OCI-LY7 (cell line): ENCODE results near the gene SEMA3G. TPM values are rescaled to one million over a fixed set of nuclear protein-coding genes. Genes with fewer than 3 reads are reported as not detected.

Experiments
- BruUV-seq: library from RNA; stranded (reverse); fragments of 400-500 nt; replicated peaks from 2 replicates; lab custom pipeline; 2021; lab: Mats Ljungman, UMichigan
- CTCF ChIA-PET: fragments of 300-600 bp; sonication (Branson Sonifier 250); formaldehyde crosslinking; loops from one replicate; lab custom pipeline; 2022; ENCODE audit warnings: antibody characterized with exemption; ENCODE audit not compliant: unreplicated experiment; lab: Charles Lee
- POLR2A ChIA-PET: fragments of 300-600 bp; sonication (Branson Sonifier 250); formaldehyde crosslinking; loops from one replicate; lab custom pipeline; 2022; ENCODE audit warnings: antibody characterized with exemption; lab: Charles Lee
- DNase-seq: peaks from one replicate; pipeline ENCODE4 v3.0.0-alpha.2; 2015; ENCODE audit warnings: low spot score
- H2AFZ ChIP-seq: fragments of 200-600 bp; sonication (generic), shearing (Covaris generic); 2 replicates; pipeline ENCODE4 v1.6.1; 2014; ENCODE audit warnings: mild to moderate bottlenecking, antibody characterized with exemption, low read length, moderate library complexity
- H3K27ac ChIP-seq: fragments of 200-600 bp; sonication (generic); 2 replicates; pipeline ENCODE4 v1.5.1; 2014; ENCODE audit warnings: mixed run types, low read depth, mild to moderate bottlenecking, moderate library complexity, low read length, inconsistent platforms; ENCODE audit not compliant: poor library complexity, severe bottlenecking
- H3K36me3 ChIP-seq: fragments of 200-600 bp; sonication (generic); 2 replicates; pipeline ENCODE4 v1.6.1; 2014; ENCODE audit warnings: mild to moderate bottlenecking, antibody characterized with exemption, low read length, moderate library complexity, mixed read lengths; ENCODE audit not compliant: insufficient read depth
- H3K4me1 ChIP-seq: fragments of 200-600 bp; sonication (generic); 2 replicates; pipeline ENCODE4 v1.5.1; 2014; ENCODE audit warnings: mild to moderate bottlenecking, low read length; ENCODE audit not compliant: insufficient read depth, poor library complexity, severe bottlenecking
- H3K4me2 ChIP-seq: fragments of 200-600 bp; sonication (generic); 2 replicates; pipeline ENCODE4 v1.6.1; 2014; ENCODE audit warnings: mild to moderate bottlenecking, low read length
- H3K4me3 ChIP-seq: fragments of 200-600 bp; sonication (generic); 2 replicates; pipeline ENCODE4 v1.5.1; 2014; ENCODE audit warnings: mild to moderate bottlenecking, low read depth, low read length; ENCODE audit not compliant: poor library complexity, severe bottlenecking
- H3K79me2 ChIP-seq: fragments of 200-600 bp; sonication (generic); 2 replicates; pipeline ENCODE4 v1.6.1; 2016; ENCODE audit warnings: low read depth, mild to moderate bottlenecking, low read length, moderate library complexity, mixed read lengths; ENCODE audit not compliant: insufficient read depth
- H3K9me2 ChIP-seq: fragments of 200-600 bp; sonication (generic); 2 replicates; pipeline ENCODE4 v1.6.1; 2016; ENCODE audit warnings: mild to moderate bottlenecking, low read length, mixed read lengths; ENCODE audit not compliant: insufficient read depth
- H3K9me3 ChIP-seq: fragments of 200-600 bp; sonication (generic); 2 replicates; pipeline ENCODE4 v1.6.1; 2014; ENCODE audit warnings: mild to moderate bottlenecking, mixed run types, low read length, mixed read lengths
- H4K20me1 ChIP-seq: fragments of 200-600 bp; sonication (generic); 2 replicates; pipeline ENCODE4 v1.6.1; 2014; ENCODE audit warnings: mild to moderate bottlenecking, antibody characterized with exemption, low read length, moderate library complexity, mixed read lengths; ENCODE audit not compliant: insufficient read depth
- EZH2phosphoT487 ChIP-seq: fragments of 200-600 bp; sonication (generic); IDR thresholded peaks from 2 replicates; pipeline ENCODE4 v1.6.1; 2018; ENCODE audit warnings: low read depth, borderline replicate concordance, mild to moderate bottlenecking, mixed run types, antibody characterized with exemption, low read length, moderate library complexity, mixed read lengths
- intact Hi-C: fragments of 100-400 bp; cut with micrococcal nuclease; formaldehyde crosslinking; loops from one replicate; pipeline ENCODE4 v1.10.0; 2022; ENCODE audit not compliant: unreplicated experiment
- total RNA-seq, 2 experiments: library from RNA; depleted of rRNA in 1 of 2; stranded (reverse); fragments of >200 nt in 1 of 2; shearing (Covaris generic) in 1 of 2; gene quantifications; 2 replicates each; pipeline ENCODE4 v1.2.3, GENCODE V29; 2014 to 2022
- TF ChIP-seq, protein P1 (sequence below): fragments of 200-600 bp; sonication (generic); conservative IDR thresholded peaks from 2 replicates; pipeline ENCODE4 v1.5.1; 2014; ENCODE audit warnings: mild to moderate bottlenecking, antibody characterized with exemption, low read length, moderate library complexity, mixed read lengths

SEMA3G gene
- total RNA-seq, 2 experiments from 2014 or later, result not detected

DNA sequence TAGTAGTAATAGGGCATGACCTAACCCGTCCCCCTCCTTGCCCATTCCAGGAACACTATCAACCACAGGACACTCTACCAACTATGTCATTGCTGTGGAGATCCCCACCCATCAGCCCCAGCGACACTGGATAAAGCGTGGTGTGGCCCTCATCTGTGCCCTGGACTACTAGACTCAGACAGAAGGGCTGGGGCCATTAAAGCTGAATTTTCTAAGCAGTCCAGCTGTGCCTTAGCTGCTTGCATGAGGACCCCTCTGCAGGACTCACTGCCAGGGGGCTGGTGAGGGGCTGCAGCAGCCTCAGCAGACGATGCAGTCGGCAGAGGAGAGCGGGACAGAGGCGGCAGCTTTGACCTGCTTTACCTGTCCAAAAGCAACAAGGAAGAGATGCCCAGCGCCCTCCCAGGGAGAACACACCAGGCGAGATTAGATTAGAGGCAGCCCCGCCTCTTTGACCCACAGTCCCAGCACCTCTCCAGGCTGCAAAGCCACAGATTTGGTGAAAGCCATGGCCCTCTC is 44.6 kb downstream of the SEMA3G start:
- ChIA-PET POLR2A (no interaction called here), CTCF (no interaction called here)
- H3K27ac ChIP-seq, result no peak overlapping the region
- no TSS peak for BruUV-seq
- no peak overlapping the region for H2AFZ ChIP-seq
- H3K79me2 ChIP-seq, result no peaks in the 10 kb centered on the region
- H3K4me1 ChIP-seq, result no peaks in the 10 kb centered on the region
- H3K4me2 ChIP-seq, result no peak overlapping the region
- H3K4me3 ChIP-seq, result no peak overlapping the region
- H3K9me3 ChIP-seq, result no peaks in the 10 kb centered on the region
- H4K20me1 ChIP-seq, result no peaks in the 10 kb centered on the region
- DNase-seq, result no peak
- TF ChIP-seq EZH2phosphoT487, result no peak
- TF ChIP-seq, protein P1, sequence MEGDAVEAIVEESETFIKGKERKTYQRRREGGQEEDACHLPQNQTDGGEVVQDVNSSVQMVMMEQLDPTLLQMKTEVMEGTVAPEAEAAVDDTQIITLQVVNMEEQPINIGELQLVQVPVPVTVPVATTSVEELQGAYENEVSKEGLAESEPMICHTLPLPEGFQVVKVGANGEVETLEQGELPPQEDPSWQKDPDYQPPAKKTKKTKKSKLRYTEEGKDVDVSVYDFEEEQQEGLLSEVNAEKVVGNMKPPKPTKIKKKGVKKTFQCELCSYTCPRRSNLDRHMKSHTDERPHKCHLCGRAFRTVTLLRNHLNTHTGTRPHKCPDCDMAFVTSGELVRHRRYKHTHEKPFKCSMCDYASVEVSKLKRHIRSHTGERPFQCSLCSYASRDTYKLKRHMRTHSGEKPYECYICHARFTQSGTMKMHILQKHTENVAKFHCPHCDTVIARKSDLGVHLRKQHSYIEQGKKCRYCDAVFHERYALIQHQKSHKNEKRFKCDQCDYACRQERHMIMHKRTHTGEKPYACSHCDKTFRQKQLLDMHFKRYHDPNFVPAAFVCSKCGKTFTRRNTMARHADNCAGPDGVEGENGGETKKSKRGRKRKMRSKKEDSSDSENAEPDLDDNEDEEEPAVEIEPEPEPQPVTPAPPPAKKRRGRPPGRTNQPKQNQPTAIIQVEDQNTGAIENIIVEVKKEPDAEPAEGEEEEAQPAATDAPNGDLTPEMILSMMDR, result no peak
- peaks cover 59% of the 10 kb centered on the region for H3K36me3 ChIP-seq
- H3K9me2 ChIP-seq, result no peaks in the 10 kb centered on the region
- intact Hi-C loops, result no loop called here

GRCh38 chr3:52399593-52399992 is 45.3 kb downstream of the SEMA3G start:
- no TSS peak for BruUV-seq
- no peak overlapping the region for H3K4me3 ChIP-seq
- TF ChIP-seq, protein P1, result no peak
- TF ChIP-seq EZH2phosphoT487, result no peak
- no peak overlapping the region for H2AFZ ChIP-seq
- CTCF ChIA-PET, result no interaction called here
- H3K27ac ChIP-seq, result no peak overlapping the region
- no peaks in the 10 kb centered on the region for H4K20me1 ChIP-seq
- no peaks in the 10 kb centered on the region for H3K9me3 ChIP-seq
- H3K9me2 ChIP-seq, result no peaks in the 10 kb centered on the region
- H3K36me3 ChIP-seq, result peaks cover 51% of the 10 kb centered on the region
- intact Hi-C loops, result no loop called here
- H3K79me2 ChIP-seq, result no peaks in the 10 kb centered on the region
- no peak for DNase-seq
- H3K4me1 ChIP-seq, result no peaks in the 10 kb centered on the region
- no peak overlapping the region for H3K4me2 ChIP-seq
- POLR2A ChIA-PET, result no interaction called here

GRCh38 chr3:52399131-52399530 is 45.8 kb downstream of the SEMA3G start:
- H3K9me2 ChIP-seq, result no peaks in the 10 kb centered on the region
- intact Hi-C loops, result no loop called here
- no peaks in the 10 kb centered on the region for H3K9me3 ChIP-seq
- no peaks in the 10 kb centered on the region for H4K20me1 ChIP-seq
- POLR2A ChIA-PET, result no interaction called here
- peaks cover 47% of the 10 kb centered on the region for H3K36me3 ChIP-seq
- TF ChIP-seq EZH2phosphoT487, result no peak
- TF ChIP-seq, protein P1, result no peak
- no peaks in the 10 kb centered on the region for H3K79me2 ChIP-seq
- no peak overlapping the region for H3K4me2 ChIP-seq
- H3K4me1 ChIP-seq, result no peaks in the 10 kb centered on the region
- no peak overlapping the region for H3K4me3 ChIP-seq
- no TSS peak for BruUV-seq
- H2AFZ ChIP-seq, result no peak overlapping the region
- no peak overlapping the region for H3K27ac ChIP-seq
- no peak for DNase-seq
- CTCF ChIA-PET, result no interaction called here
